ENCODE data around the gene PJA2.

- TF ChIP-seq CTCF (IDR thresholded peaks at IDR 0.05) (no peak), GRHL2 (CRISPR knock-in tag; IDR thresholded peaks at IDR 0.05; ENCODE audit: insufficient replicate concordance, severe bottlenecking) (no peak), ATF2 (CRISPR knock-in tag; IDR thresholded peaks at IDR 0.05; ENCODE audit: borderline replicate concordance, low read depth) (no peak), IRF2 (CRISPR knock-in tag; IDR thresholded peaks at IDR 0.05; ENCODE audit: borderline replicate concordance, low read depth) (no peak), MXD4 (CRISPR knock-in tag; IDR thresholded peaks at IDR 0.05; ENCODE audit: borderline replicate concordance) (no peak), ZNF671 (CRISPR knock-in tag; IDR thresholded peaks at IDR 0.05) (no peak), ZNF121 (CRISPR knock-in tag; IDR thresholded peaks at IDR 0.05) (no peak), ETV6 (CRISPR knock-in tag; IDR thresholded peaks at IDR 0.05) (no peak), MAX (CRISPR knock-in tag; IDR thresholded peaks at IDR 0.05) (no peak)
These were observed 19.6 kb downstream of the PJA2 start for GRCh38 chr5:109390188-109390587.
